H1 (cell line): Measurements from ENCODE around the gene GNG13. TPM values are rescaled to one million over a fixed set of nuclear protein-coding genes. Genes with fewer than 3 reads are reported as not detected.

Source experiments
- CTCF ChIA-PET: fragments of 300-600 bp; sonication (Branson Sonifier 250); formaldehyde crosslinking; loops from one replicate; lab custom pipeline; 2021; ENCODE audit not compliant: partially characterized antibody; lab: Charles Lee
- POLR2A ChIA-PET: fragments of 300-600 bp; sonication (Branson Sonifier 250); formaldehyde crosslinking; loops from one replicate; lab custom pipeline; 2021; ENCODE audit warnings: inconsistent platforms; ENCODE audit not compliant: partially characterized antibody; lab: Charles Lee
- DNase-seq, 2 experiments: peaks; one replicate each; pipeline versions ENCODE4 v3.0.0 to v3.0.0-alpha.2; 2010 to 2022; ENCODE audit warnings: low spot score in 2 of 2, low read depth in 1 of 2, mixed read lengths in 1 of 2
- FAIRE-seq: peaks from 2 replicates; lab custom pipeline; 2011; peaks lifted over from hg19 to GRCh38; lab: Jason Lieb, UNC
- H2AFZ ChIP-seq: 2 replicates; pipeline ENCODE4 v1.8.1; 2012; ENCODE audit warnings: low read length, inconsistent platforms
- H2AK5ac ChIP-seq: 2 replicates; pipeline ENCODE4 v1.6.1; 2013; ENCODE audit warnings: low read depth, low read length
- H2BK120ac ChIP-seq: replicated peaks from 2 replicates; pipeline ENCODE3; 2013; ENCODE audit warnings: low read depth, low read length, inconsistent platforms
- H2BK12ac ChIP-seq: 2 replicates; pipeline ENCODE4 v1.6.1; 2013; ENCODE audit warnings: low read depth, low read length
- H2BK15ac ChIP-seq: 2 replicates; pipeline ENCODE4 v1.6.1; 2013; ENCODE audit warnings: low read length
- H2BK20ac ChIP-seq: 2 replicates; pipeline ENCODE4 v1.6.1; 2013; ENCODE audit warnings: low read length
- H2BK5ac ChIP-seq: 2 replicates; pipeline ENCODE4 v1.6.1; 2013; ENCODE audit warnings: low read depth, low read length
- H3K14ac ChIP-seq: 2 replicates; pipeline ENCODE4 v1.6.1; 2013; ENCODE audit warnings: inconsistent platforms; ENCODE audit not compliant: insufficient read length
- H3K18ac ChIP-seq: 2 replicates; pipeline ENCODE4 v1.6.1; 2013; ENCODE audit warnings: low read length; ENCODE audit errors: extremely low read depth
- H3K23ac ChIP-seq: 2 replicates; pipeline ENCODE4 v1.6.1; 2013; ENCODE audit warnings: inconsistent platforms; ENCODE audit not compliant: insufficient read length
- H3K23me2 ChIP-seq: 2 replicates; pipeline ENCODE4 v1.6.1; 2013; ENCODE audit warnings: low read depth, low read length
- H3K27ac ChIP-seq: 2 replicates; pipeline ENCODE4 v1.6.1; 2011; ENCODE audit warnings: low read depth, low read length, inconsistent platforms
- H3K27me3 ChIP-seq, 4 experiments: replicated peaks in 1 of 4; 1 replicate in 1 of 4; 2 replicates in 3 of 4; pipeline versions ENCODE4 v1.6.1 to v1.8.1; 2011 to 2013; ENCODE audit warnings: low read length in 3 of 4, mild to moderate bottlenecking in 3 of 4, inconsistent platforms in 2 of 4, mixed read lengths in 2 of 4, moderate library complexity in 1 of 4; ENCODE audit not compliant: control insufficient read depth in 3 of 4, insufficient read depth in 3 of 4; ENCODE audit errors: extremely low read depth in 1 of 4
- H3K36me3 ChIP-seq, 4 experiments: 2 replicates each; pipeline versions ENCODE4 v1.6.1 to v1.8.1; 2011 to 2013; ENCODE audit warnings: mild to moderate bottlenecking in 4 of 4, low read length in 3 of 4, moderate library complexity in 2 of 4, control low read depth in 1 of 4, inconsistent platforms in 1 of 4; ENCODE audit not compliant: insufficient read depth in 4 of 4, control insufficient read depth in 2 of 4
- H3K4ac ChIP-seq: replicated peaks from 2 replicates; pipeline ENCODE3; 2013; ENCODE audit warnings: low read length, low read depth, mixed read lengths, inconsistent platforms; ENCODE audit not compliant: insufficient read length
- H3K4me1 ChIP-seq, 4 experiments: replicated peaks in 1 of 4; 1 replicate in 1 of 4; 2 replicates in 3 of 4; pipeline versions ENCODE4 v1.6.1 to v1.8.1; 2011 to 2013; ENCODE audit warnings: low read length in 3 of 4, inconsistent platforms in 2 of 4, mixed read lengths in 1 of 4; ENCODE audit not compliant: insufficient read depth in 4 of 4, control insufficient read depth in 3 of 4
- H3K4me2 ChIP-seq, 2 experiments: 2 replicates each; pipeline versions ENCODE4 v1.6.1 to v1.8.1; 2011 to 2013; ENCODE audit warnings: low read depth in 2 of 2, low read length in 2 of 2, control low read depth in 1 of 2, inconsistent platforms in 1 of 2, mild to moderate bottlenecking in 1 of 2; ENCODE audit not compliant: insufficient read depth in 1 of 2
- H3K4me3 ChIP-seq, 4 experiments: fragments of 200-600, 300-600 bp in 1 of 4; sonication (generic), shearing (Covaris generic), sonication (Bioruptor Twin) in 1 of 4; 2 replicates each; pipeline versions ENCODE4 v1.5.1 to v1.8.1; 2011 to 2016; ENCODE audit warnings: low read length in 4 of 4, low read depth in 3 of 4, control low read depth in 2 of 4, inconsistent platforms in 2 of 4, mild to moderate bottlenecking in 2 of 4, mixed read lengths in 1 of 4, moderate library complexity in 1 of 4; ENCODE audit not compliant: insufficient read depth in 2 of 4; ENCODE audit errors: extremely low read depth in 1 of 4
- H3K56ac ChIP-seq: replicated peaks from 2 replicates; pipeline ENCODE3; 2013; ENCODE audit warnings: low read depth, mild to moderate bottlenecking, mixed read lengths, low read length, inconsistent platforms; ENCODE audit not compliant: insufficient read length
- H3K79me1 ChIP-seq: 2 replicates; pipeline ENCODE4 v1.6.1; 2013; ENCODE audit warnings: low read depth, low read length, control low read depth
- H3K79me2 ChIP-seq, 2 experiments: 2 replicates each; pipeline versions ENCODE4 v1.6.1 to v1.8.1; 2012 to 2013; ENCODE audit warnings: low read length in 2 of 2, mild to moderate bottlenecking in 2 of 2, inconsistent platforms in 1 of 2; ENCODE audit not compliant: insufficient read depth in 2 of 2, control insufficient read depth in 1 of 2
- H3K9ac ChIP-seq, 4 experiments: replicated peaks in 1 of 4; 1 replicate in 1 of 4; 2 replicates in 3 of 4; pipeline versions ENCODE4 v1.6.1 to v1.8.1; 2011 to 2013; ENCODE audit warnings: low read depth in 3 of 4, low read length in 3 of 4, control low read depth in 2 of 4, mild to moderate bottlenecking in 2 of 4, moderate library complexity in 2 of 4, inconsistent platforms in 1 of 4; ENCODE audit errors: extremely low read depth in 1 of 4
- H3K9me3 ChIP-seq, 2 experiments: 2 replicates each; pipeline versions ENCODE4 v1.6.1 to v1.8.1; 2012 to 2013; ENCODE audit warnings: mild to moderate bottlenecking in 2 of 2, moderate library complexity in 2 of 2, control low read depth in 1 of 2, inconsistent platforms in 1 of 2, low read depth in 1 of 2, low read length in 1 of 2, mixed read lengths in 1 of 2; ENCODE audit not compliant: insufficient read depth in 2 of 2
- H4K20me1 ChIP-seq, 2 experiments: replicated peaks in 1 of 2; 2 replicates each; pipeline versions ENCODE3 to v1.8.1; 2011 to 2013; ENCODE audit warnings: inconsistent platforms in 2 of 2, low read length in 2 of 2, mild to moderate bottlenecking in 1 of 2; ENCODE audit not compliant: insufficient read depth in 2 of 2, control insufficient read depth in 1 of 2
- H4K5ac ChIP-seq: 2 replicates; pipeline ENCODE4 v1.6.1; 2013; ENCODE audit warnings: low read length, low read depth, mixed read lengths, inconsistent platforms; ENCODE audit not compliant: insufficient read length
- H4K8ac ChIP-seq: 2 replicates; pipeline ENCODE4 v1.8.0; 2013; ENCODE audit warnings: mild to moderate bottlenecking, moderate library complexity, low read length, inconsistent platforms; ENCODE audit not compliant: insufficient read depth; ENCODE audit errors: extremely low read depth
- H4K91ac ChIP-seq: replicated peaks from 2 replicates; pipeline ENCODE3; 2013; ENCODE audit warnings: low read length, mixed read lengths, inconsistent platforms; ENCODE audit not compliant: insufficient read length
- ATF3 ChIP-seq: IDR thresholded peaks from 2 replicates; pipeline ENCODE4 v1.6.1; 2011; ENCODE audit warnings: low read depth, mild to moderate bottlenecking, low read length; ENCODE audit not compliant: insufficient read depth
- BCL11A ChIP-seq, 2 experiments: IDR thresholded peaks; one replicate each; pipeline ENCODE4 v1.6.1; 2011; ENCODE audit warnings: low read depth in 2 of 2, low read length in 2 of 2, mild to moderate bottlenecking in 2 of 2
- EGR1 ChIP-seq: IDR thresholded peaks from 2 replicates; pipeline ENCODE4 v1.6.1; 2011; ENCODE audit warnings: low read depth, low read length, borderline replicate concordance
- HDAC6 ChIP-seq: IDR thresholded peaks from one replicate; pipeline ENCODE4 v1.7.1; 2012; ENCODE audit warnings: low read depth, mild to moderate bottlenecking, inconsistent platforms, low read length, moderate library complexity
- POLR2AphosphoS5 ChIP-seq: IDR thresholded peaks from 2 replicates; pipeline ENCODE4 v1.6.1; 2011; ENCODE audit warnings: low read depth, low read length
- RFX5 ChIP-seq: IDR thresholded peaks from 2 replicates; pipeline ENCODE4 v1.6.1; 2011; ENCODE audit warnings: low read depth, low read length, improper control_type of control experiment, borderline replicate concordance
- RNF2 ChIP-seq: fragments of 200-900, 300-1000 bp; sonication (generic); IDR thresholded peaks from 2 replicates; pipeline ENCODE4 v1.7.1; 2016; ENCODE audit warnings: borderline replicate concordance, low read depth, mild to moderate bottlenecking, antibody characterized with exemption, low read length; ENCODE audit not compliant: poor library complexity, severe bottlenecking; ENCODE audit errors: missing control alignments
- SP2 ChIP-seq: IDR thresholded peaks from 2 replicates; pipeline ENCODE4 v1.6.1; 2012; ENCODE audit warnings: mild to moderate bottlenecking, low read length, inconsistent platforms
- SP4 ChIP-seq: IDR thresholded peaks from 2 replicates; pipeline ENCODE4 v1.6.1; 2012; ENCODE audit warnings: low read length, inconsistent platforms
- SRF ChIP-seq: IDR thresholded peaks from 2 replicates; pipeline ENCODE4 v1.6.1; 2011; ENCODE audit warnings: mild to moderate bottlenecking, low read depth, low read length, moderate library complexity
- TAF7 ChIP-seq: optimal IDR thresholded peaks from 2 replicates; pipeline ENCODE3; 2011; ENCODE audit warnings: low read depth, mild to moderate bottlenecking, inconsistent platforms, low read length, moderate library complexity, borderline replicate concordance
- WGBS, 2 experiments: shearing (Covaris generic) in 1 of 2; methylation state at CpG; one replicate each; pipeline versions ENCODE4 v1.1.6 to v1.1.7; 2013 to 2015; ENCODE audit warnings: low lambda C conversion rate in 2 of 2, mixed read lengths in 2 of 2, inconsistent platforms in 1 of 2, low coverage in 1 of 2, missing lambda C conversion rate in 1 of 2; ENCODE audit not compliant: insufficient replicate concordance in 2 of 2, insufficient coverage in 1 of 2, insufficient read length in 1 of 2; ENCODE audit errors: extremely low coverage in 1 of 2, missing lambda C conversion rate in 1 of 2; 5-methylcytosine and 5-hydroxymethylcytosine counted together
- polyA plus RNA-seq, 7 experiments: library from polyadenylated mRNA; depleted of rRNA in 3 of 7; stranded (reverse) in 5 of 7; unstranded in 2 of 7; fragments of >200 nt in 5 of 7; fragments of 200-250 nt in 2 of 7; gene quantifications; 1 replicate in 5 of 7; 2 replicates in 1 of 7; 4 replicates in 1 of 7; pipeline versions ENCODE4 v1.2.1 to v1.2.3, GENCODE V29; 2011 to 2013; ENCODE audit warnings: missing spikeins in 2 of 7, mixed read lengths in 2 of 7
- total RNA-seq: library from RNA; stranded (reverse); fragmentation: NEBNext Ultra II Directional; extraction: Animal tissue kit (Norgen Biotek cat#: 25700); gene quantifications from 2 replicates; pipeline ENCODE4 v1.2.1, GENCODE V29; 2021

GNG13 gene
- total and polyA plus RNA-seq, 2 of the 8 experiments (the other 6 are each of a cell fraction or from before 2014, with no cell fraction given): not detected

GRCh38 chr16:807347-808084 lies 7.0 kb upstream of the GNG13 start:
- no peaks in the 10 kb centered on the region; the same call in 1 of the 2 replicates for H3K23me2 ChIP-seq
- no peak overlapping the region for H2BK15ac ChIP-seq
- FAIRE-seq (peak; percentile 57), DNase-seq (peak; percentile 76 to 89)
- H2AK5ac ChIP-seq: no peak overlapping the region
- H3K4me3 ChIP-seq: peak overlapping the region; percentile 65 to 79 (median 76)
- H2BK5ac ChIP-seq: no peak overlapping the region
- peak overlapping the region; percentile 56; the same call in 1 of the 2 replicates for H3K27ac ChIP-seq
- H3K4ac ChIP-seq: peak overlapping the region; percentile 65
- peaks cover 0 to 5% of the 10 kb centered on the region in 2 experiments; a peak in 1 of 4 replicates for H3K79me2 ChIP-seq
- H2BK20ac ChIP-seq: no peak overlapping the region
- peak overlapping the region; percentile 93 for H4K8ac ChIP-seq
- H4K5ac ChIP-seq: peak overlapping the region; percentile 68
- H3K27me3 ChIP-seq: peaks cover under 1 to 27% (median 19%) of the 10 kb centered on the region in 4 experiments
- no peak overlapping the region for H3K18ac ChIP-seq
- no peak overlapping the region for H2BK120ac ChIP-seq
- no peak overlapping the region for H3K56ac ChIP-seq
- H4K91ac ChIP-seq: no peak overlapping the region
- peak overlapping the region; percentile 70 to 75 for H3K4me2 ChIP-seq
- peaks cover 0 to 6% of the 10 kb centered on the region in 2 experiments for H4K20me1 ChIP-seq
- ChIA-PET CTCF (interaction anchor here (0.7 to 0.8 kb wide), 2 partner anchors 21 to 121 kb away, joined by 3 to 4 read pairs; no protein-coding TSS in a partner anchor), POLR2A (interaction anchor here (0.6 to 1.5 kb wide), 4 partner anchors 12 to 240 kb away, joined by 3 to 6 read pairs (median 4); partner anchors contain the start of gene ANTKMT)
- no peaks in the 10 kb centered on the region for H3K36me3 ChIP-seq
- no peak overlapping the region for H3K23ac ChIP-seq
- no peak overlapping the region for H2BK12ac ChIP-seq
- 0 out of 2 replicates have a peak overlapping the region, but pooled peaks have one; percentile 14 for H2AFZ ChIP-seq
- WGBS, 2 experiments: 1% methylated on average over 66 of the region's 80 CpGs; no CpG with 5 or more reads in 1 of the 2 experiments
- peaks cover 0 to 4% (median 2%) of the 10 kb centered on the region in 4 experiments; a peak in 6 of 7 replicates for H3K4me1 ChIP-seq
- no peak overlapping the region for H3K14ac ChIP-seq
- H3K9me3 ChIP-seq: no peaks in the 10 kb centered on the region
- H3K9ac ChIP-seq: peak overlapping the region; percentile 69 to 73 (median 72)
- H3K79me1 ChIP-seq: no peaks in the 10 kb centered on the region
- peak; percentile 56 for TF ChIP-seq TAF7
- 0 out of 2 replicates have a peak, but pooled peaks have one; percentile 22 for TF ChIP-seq RFX5
- peak; percentile 55 for TF ChIP-seq SRF
- no peak for TF ChIP-seq SP4
- TF ChIP-seq BCL11A (IDR thresholded peaks at IDR 0.05; ENCODE audit: low read depth in 2 of 2, low read length in 2 of 2): no peak
- no peak for TF ChIP-seq SP2
- TF ChIP-seq ATF3: peak; percentile 62; the same call in 1 of the 2 replicates
- TF ChIP-seq RNF2: no peak
- no peak for TF ChIP-seq HDAC6
- TF ChIP-seq EGR1: peak; percentile 77
- TF ChIP-seq POLR2AphosphoS5: no peak; the same call in 1 of the 2 replicates
